NCI-H748 (cell line): ENCODE data around the gene EFTUD2.
A peak's percentile ranks its signal among the peaks of the same experiment; 100 is the strongest.
"Not testable (repeated sequence)": the region's sequence is repeated elsewhere in the genome, so short reads cannot be mapped to it uniquely, and the experiment has no call there.

Source experiments
- DNase-seq: peaks from one replicate; lab custom pipeline; 2025; ENCODE audit not compliant: unreplicated experiment; lab: John Stamatoyannopoulos, UW

EFTUD2 gene

GRCh38 chr17:44899074-44899782 is at the start of gene EFTUD2:
Gene EFTUD2 (minus strand): TSS chr17:44899445. CDS start chr17:44894521, 4,924 bp downstream.
- peak; percentile 91 for DNase-seq

GRCh38 chr17:44948315-44948795 is 49.1 kb upstream of the EFTUD2 start:
- no peak for DNase-seq

- DNase-seq, result peak; percentile 98
Observed at GRCh38 chr17:44947461-44948314, 48.4 kb upstream of the EFTUD2 start, which contains the start of gene KIF18B. Gene KIF18B (minus strand): TSS chr17:44947773. CDS start chr17:44936344, 11,429 bp downstream.

- not testable (repeated sequence) for DNase-seq
Observed at GRCh38 chr17:44945652-44946051, 46.4 kb upstream of the EFTUD2 start.

- no peak for DNase-seq
Observed at GRCh38 chr17:44942456-44942855, 43.2 kb upstream of the EFTUD2 start.

- DNase-seq, result no peak
Observed at GRCh38 chr17:44941712-44942331, 42.6 kb upstream of the EFTUD2 start.

GRCh38 chr17:44940768-44941167 is 41.5 kb upstream of the EFTUD2 start:
- DNase-seq, result no peak

GRCh38 chr17:44940317-44940716 is 41.1 kb upstream of the EFTUD2 start:
- DNase-seq, result no peak

GRCh38 chr17:44935116-44935515 is 35.9 kb upstream of the EFTUD2 start:
- no peak for DNase-seq

GRCh38 chr17:44934745-44935105 is 35.5 kb upstream of the EFTUD2 start:
- DNase-seq, result no peak

- DNase-seq, result no peak
Observed at GRCh38 chr17:44933824-44934744, 34.8 kb upstream of the EFTUD2 start.

GRCh38 chr17:44932787-44933097 is 33.5 kb upstream of the EFTUD2 start:
- no peak for DNase-seq

GRCh38 chr17:44932096-44932786 is 33.0 kb upstream of the EFTUD2 start:
- DNase-seq, result no peak

- DNase-seq, result no peak
Observed at GRCh38 chr17:44931376-44931775, 32.1 kb upstream of the EFTUD2 start.

- DNase-seq, result no peak
Observed at GRCh38 chr17:44930667-44931066, 31.4 kb upstream of the EFTUD2 start.

- DNase-seq, result no peak
Observed at GRCh38 chr17:44928950-44929720, 29.9 kb upstream of the EFTUD2 start.

- DNase-seq, result no peak
Observed at GRCh38 chr17:44928136-44928535, 28.9 kb upstream of the EFTUD2 start.

- no peak for DNase-seq
Observed at GRCh38 chr17:44927696-44928095, 28.5 kb upstream of the EFTUD2 start.

GRCh38 chr17:44926821-44927525 is 27.7 kb upstream of the EFTUD2 start:
- DNase-seq, result no peak
